MM.1S (cell line): ENCODE data around the gene DHX15.

ENCODE experiments used
- DNase-seq: peaks from one replicate; pipeline ENCODE4 v3.0.0-alpha.2; 2015
- H2AFZ ChIP-seq: fragments of 300-600 bp; sonication (generic); 2 replicates; pipeline ENCODE4 v1.6.0; 2016; ENCODE audit warnings: antibody characterized with exemption, low read length
- H3F3A ChIP-seq: fragments of 300-600 bp; sonication (generic); 2 replicates; pipeline ENCODE4 v1.6.1; 2016; ENCODE audit warnings: mild to moderate bottlenecking, antibody characterized with exemption, low read length, moderate library complexity, mixed read lengths; ENCODE audit not compliant: insufficient read depth
- H3K27ac ChIP-seq: fragments of 300-600 bp; sonication (generic); 2 replicates; pipeline ENCODE4 v1.5.1; 2016; ENCODE audit warnings: mild to moderate bottlenecking, low read length
- H3K27me3 ChIP-seq: fragments of 300-600 bp; sonication (generic); replicated peaks from 2 replicates; pipeline ENCODE4 v1.6.0; 2016; ENCODE audit warnings: low read length; ENCODE audit not compliant: insufficient read depth
- H3K36me3 ChIP-seq: fragments of 300-600 bp; sonication (generic); replicated peaks from 2 replicates; pipeline ENCODE4 v1.6.1; 2016; ENCODE audit warnings: mild to moderate bottlenecking, low read length, mixed read lengths; ENCODE audit not compliant: insufficient read depth
- H3K4me1 ChIP-seq: fragments of 300-600 bp; sonication (generic); 2 replicates; pipeline ENCODE4 v1.6.1; 2016; ENCODE audit warnings: low read length, mixed read lengths
- H3K4me2 ChIP-seq: fragments of 300-600 bp; sonication (generic); 2 replicates; pipeline ENCODE4 v1.6.0; 2016; ENCODE audit warnings: low read depth, low read length
- H3K4me3 ChIP-seq: fragments of 300-600 bp; sonication (generic); 2 replicates; pipeline ENCODE4 v1.5.1; 2016; ENCODE audit warnings: low read length, mixed read lengths
- H3K79me2 ChIP-seq: fragments of 300-600 bp; sonication (generic); 2 replicates; pipeline ENCODE4 v1.6.1; 2016; ENCODE audit warnings: mixed run types, low read length, mixed read lengths
- H3K9ac ChIP-seq: fragments of 300-600 bp; sonication (generic); 2 replicates; pipeline ENCODE4 v1.6.1; 2016; ENCODE audit warnings: low read length, mixed read lengths
- H3K9me2 ChIP-seq: fragments of 300-600 bp; sonication (generic); replicated peaks from 2 replicates; pipeline ENCODE4 v1.6.1; 2016; ENCODE audit warnings: mild to moderate bottlenecking, low read length, mixed read lengths; ENCODE audit not compliant: insufficient read depth
- H3K9me3 ChIP-seq: fragments of 300-600 bp; sonication (generic); replicated peaks from 2 replicates; pipeline ENCODE4 v1.6.1; 2016; ENCODE audit warnings: mild to moderate bottlenecking, low read length, mixed read lengths; ENCODE audit not compliant: insufficient read depth
- H4K20me1 ChIP-seq: fragments of 300-600 bp; sonication (generic); 2 replicates; pipeline ENCODE4 v1.6.1; 2016; ENCODE audit warnings: mild to moderate bottlenecking, low read length, moderate library complexity, mixed read lengths; ENCODE audit not compliant: insufficient read depth
- EZH2 ChIP-seq: fragments of 300-600 bp; sonication (generic); optimal IDR thresholded peaks from 2 replicates; pipeline ENCODE3; 2017; ENCODE audit warnings: low read depth, mild to moderate bottlenecking, antibody characterized with exemption, low read length, mixed read lengths
- EZH2phosphoT487 ChIP-seq: fragments of 300-600 bp; sonication (generic); IDR thresholded peaks from 2 replicates; pipeline ENCODE4 v1.6.1; 2018; ENCODE audit warnings: antibody characterized with exemption, low read length
- TF ChIP-seq, protein P1 (sequence below): fragments of 300-600 bp; sonication (generic); IDR thresholded peaks from 2 replicates; pipeline ENCODE4 v1.5.1; 2016; ENCODE audit warnings: antibody characterized with exemption, low read length, mixed read lengths

DHX15 gene

DNA sequence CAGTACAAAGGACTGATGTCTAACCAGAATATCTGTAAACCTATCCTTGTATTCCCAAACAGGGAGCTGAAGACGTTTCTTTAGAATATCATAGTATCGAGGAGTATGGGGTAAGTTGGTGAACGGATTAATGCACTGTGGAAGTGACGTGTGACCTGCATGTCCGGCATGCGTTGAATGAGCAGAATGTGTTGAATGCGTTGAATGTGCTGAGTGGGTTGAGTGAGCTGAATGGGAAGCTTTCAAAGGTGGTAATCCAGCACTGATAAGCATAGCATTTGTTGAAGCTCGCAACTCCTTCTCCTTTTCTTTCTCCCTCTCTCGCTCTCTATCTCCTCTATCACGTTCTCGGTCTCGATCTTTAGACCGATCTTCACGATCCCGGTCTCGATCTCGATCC lies 8.1 kb downstream of the DHX15 start:
- H3K4me1 ChIP-seq: no peaks in the 10 kb centered on the region
- H3K27me3 ChIP-seq: no peaks in the 10 kb centered on the region
- no peak overlapping the region for H2AFZ ChIP-seq
- H3K9me2 ChIP-seq: no peaks in the 10 kb centered on the region
- H3K27ac ChIP-seq: no peak overlapping the region
- H4K20me1 ChIP-seq: peaks cover 92% of the 10 kb centered on the region
- peaks cover 3% of the 10 kb centered on the region; the same call in 1 of the 2 replicates for H3F3A ChIP-seq
- no peak overlapping the region for H3K4me3 ChIP-seq
- H3K79me2 ChIP-seq: peaks cover 99% of the 10 kb centered on the region
- H3K9me3 ChIP-seq: no peaks in the 10 kb centered on the region
- DNase-seq: no peak
- no peak overlapping the region for H3K9ac ChIP-seq
- TF ChIP-seq EZH2phosphoT487 (no peak), EZH2 (no peak)
- TF ChIP-seq, protein P1, sequence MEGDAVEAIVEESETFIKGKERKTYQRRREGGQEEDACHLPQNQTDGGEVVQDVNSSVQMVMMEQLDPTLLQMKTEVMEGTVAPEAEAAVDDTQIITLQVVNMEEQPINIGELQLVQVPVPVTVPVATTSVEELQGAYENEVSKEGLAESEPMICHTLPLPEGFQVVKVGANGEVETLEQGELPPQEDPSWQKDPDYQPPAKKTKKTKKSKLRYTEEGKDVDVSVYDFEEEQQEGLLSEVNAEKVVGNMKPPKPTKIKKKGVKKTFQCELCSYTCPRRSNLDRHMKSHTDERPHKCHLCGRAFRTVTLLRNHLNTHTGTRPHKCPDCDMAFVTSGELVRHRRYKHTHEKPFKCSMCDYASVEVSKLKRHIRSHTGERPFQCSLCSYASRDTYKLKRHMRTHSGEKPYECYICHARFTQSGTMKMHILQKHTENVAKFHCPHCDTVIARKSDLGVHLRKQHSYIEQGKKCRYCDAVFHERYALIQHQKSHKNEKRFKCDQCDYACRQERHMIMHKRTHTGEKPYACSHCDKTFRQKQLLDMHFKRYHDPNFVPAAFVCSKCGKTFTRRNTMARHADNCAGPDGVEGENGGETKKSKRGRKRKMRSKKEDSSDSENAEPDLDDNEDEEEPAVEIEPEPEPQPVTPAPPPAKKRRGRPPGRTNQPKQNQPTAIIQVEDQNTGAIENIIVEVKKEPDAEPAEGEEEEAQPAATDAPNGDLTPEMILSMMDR: no peak
- H3K36me3 ChIP-seq: peaks cover 30% of the 10 kb centered on the region
- H3K4me2 ChIP-seq: no peak overlapping the region

DNA sequence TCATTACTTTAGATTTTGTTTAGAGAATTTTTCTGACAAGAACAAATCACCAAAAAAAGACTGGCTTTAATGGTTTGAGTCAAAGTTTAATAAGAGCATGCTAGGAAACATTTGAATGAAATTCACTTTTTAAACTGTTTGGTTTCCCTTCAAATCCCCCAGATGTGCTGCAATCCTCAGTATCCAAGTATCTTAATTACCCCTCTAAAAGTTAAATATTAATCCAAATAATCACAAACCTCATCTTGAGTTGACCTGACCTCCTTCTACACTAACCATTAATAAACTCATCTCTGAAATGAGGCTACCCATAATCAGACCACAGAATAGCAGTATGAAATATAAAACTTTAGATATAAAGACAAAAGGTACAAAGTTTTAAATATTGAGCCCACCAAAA lies 10.1 kb downstream of the DHX15 start:
- H3K4me3 ChIP-seq: no peak overlapping the region
- H3K9me2 ChIP-seq: no peaks in the 10 kb centered on the region
- TF ChIP-seq, protein P1: no peak
- TF ChIP-seq EZH2phosphoT487 (no peak), EZH2 (no peak)
- H3K4me2 ChIP-seq: no peak overlapping the region
- no peak overlapping the region for H2AFZ ChIP-seq
- no peak for DNase-seq
- no peaks in the 10 kb centered on the region for H3K9me3 ChIP-seq
- H3K36me3 ChIP-seq: peaks cover 32% of the 10 kb centered on the region
- no peaks in the 10 kb centered on the region for H3K4me1 ChIP-seq
- H4K20me1 ChIP-seq: peaks cover 93% of the 10 kb centered on the region
- H3F3A ChIP-seq: peaks cover 5% of the 10 kb centered on the region; the same call in 1 of the 2 replicates
- peaks cover 99% of the 10 kb centered on the region for H3K79me2 ChIP-seq
- H3K9ac ChIP-seq: no peak overlapping the region
- H3K27ac ChIP-seq: no peak overlapping the region
- no peaks in the 10 kb centered on the region for H3K27me3 ChIP-seq

DNA sequence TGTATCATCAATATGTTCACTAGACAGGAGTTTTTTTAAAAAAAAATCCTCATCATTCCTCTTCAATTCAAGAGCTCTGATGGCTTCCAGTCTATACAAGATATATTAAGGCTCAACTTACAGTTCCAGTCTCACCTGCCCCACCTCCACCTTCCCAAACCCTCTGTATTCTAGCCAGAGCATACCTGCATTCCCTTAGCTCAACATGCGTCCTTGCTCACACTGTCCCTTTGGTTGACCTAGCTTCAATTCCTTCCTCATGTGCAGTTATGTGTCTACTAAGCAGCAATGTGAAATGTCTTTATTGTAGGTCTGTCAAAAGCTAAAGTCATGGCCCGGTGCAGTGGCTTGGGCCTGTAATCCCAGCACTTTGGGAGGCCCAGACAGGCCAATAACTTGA lies 10.8 kb downstream of the DHX15 start:
- Histone ChIP-seq H4K20me1 (peaks cover 90% of the 10 kb centered on the region), H3K4me1 (no peaks in the 10 kb centered on the region), H3K9me2 (no peaks in the 10 kb centered on the region), H3K36me3 (peaks cover 31% of the 10 kb centered on the region), H3K27me3 (no peaks in the 10 kb centered on the region), H3F3A (peaks cover 5% of the 10 kb centered on the region; the same call in 1 of the 2 replicates), H3K4me3 (no peak overlapping the region), H3K27ac (no peak overlapping the region), H3K79me2 (peaks cover 99% of the 10 kb centered on the region), H3K9ac (no peak overlapping the region), H2AFZ (no peak overlapping the region), H3K9me3 (no peaks in the 10 kb centered on the region), H3K4me2 (no peak overlapping the region)
- DNase-seq: no peak
- TF ChIP-seq EZH2: no peak
- no peak for TF ChIP-seq EZH2phosphoT487
- TF ChIP-seq, protein P1: no peak
